ENCODE results near the gene GARIN5A.
"Not testable (repeated sequence)": the region's sequence is repeated elsewhere in the genome, so short reads cannot be mapped to it uniquely, and the experiment has no call there.

Gene GARIN5A

DNA sequence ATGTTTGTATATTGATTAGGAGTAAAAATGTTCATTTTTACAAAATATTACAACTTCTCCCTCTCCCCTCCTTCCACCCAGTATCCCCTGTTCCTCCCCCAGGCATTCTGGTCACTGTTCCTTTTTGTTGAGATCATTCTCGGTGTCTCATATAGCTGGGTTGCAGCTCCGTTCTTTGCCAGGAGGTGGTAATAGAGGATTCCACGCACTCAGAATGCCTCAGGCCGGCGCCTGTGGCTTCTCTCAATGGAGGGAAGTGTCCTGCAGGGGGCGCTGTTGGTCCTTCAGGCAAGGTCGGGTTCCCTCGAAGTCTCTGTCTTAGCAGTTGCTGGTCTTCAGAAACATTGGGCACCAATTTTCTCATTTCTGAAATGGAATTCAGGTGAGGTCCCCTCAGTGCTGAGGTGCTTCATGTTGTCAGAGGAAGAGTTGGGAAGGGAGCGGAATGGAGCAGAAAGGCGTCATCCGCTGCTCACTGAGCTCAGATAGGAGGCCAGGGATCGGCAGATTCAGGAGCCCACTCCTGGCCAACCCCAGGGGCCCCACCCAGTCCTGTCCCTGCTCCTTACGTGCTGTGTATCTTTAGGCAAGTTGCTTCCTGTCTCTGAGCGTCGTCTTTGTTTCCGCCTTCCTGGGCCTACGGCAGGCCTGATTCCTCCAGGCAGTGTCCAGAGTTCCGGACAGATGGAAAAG lies 10.3 kb upstream of the GARIN5A start:
- DNase-seq: no peak

DNA sequence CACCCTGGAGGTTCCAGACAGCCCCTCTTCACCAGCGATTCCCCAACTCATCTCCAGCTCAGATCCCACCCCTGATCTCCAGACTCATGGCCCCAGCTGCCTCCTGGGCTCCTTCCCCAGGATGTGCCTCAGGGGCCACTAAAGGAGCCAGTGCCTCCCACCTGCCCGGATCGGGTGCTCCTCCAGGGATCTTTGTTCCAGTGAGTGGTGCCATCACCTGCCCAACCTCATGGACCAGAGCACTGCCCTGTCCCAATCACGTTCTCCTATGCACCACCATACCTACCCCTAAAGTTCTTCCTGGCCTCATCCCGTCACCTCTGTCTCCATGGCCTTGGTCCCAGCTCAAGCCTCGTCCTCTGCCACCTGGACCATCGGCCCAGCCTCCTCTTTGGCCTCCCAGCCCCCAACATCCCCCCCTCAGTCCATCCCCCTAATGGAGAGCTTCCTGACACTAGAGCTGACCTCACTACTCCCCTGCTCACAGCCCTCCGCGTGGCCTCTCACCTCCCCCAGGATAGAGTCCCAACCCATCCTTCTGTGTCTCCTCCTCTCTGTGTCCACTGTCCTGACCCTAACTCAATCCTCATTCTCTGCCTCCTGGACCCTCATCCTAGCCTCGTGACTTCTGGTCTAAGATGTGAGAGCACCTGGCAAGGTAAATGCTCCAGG lies 8.8 kb upstream of the GARIN5A start:
- no peak for DNase-seq

DNA sequence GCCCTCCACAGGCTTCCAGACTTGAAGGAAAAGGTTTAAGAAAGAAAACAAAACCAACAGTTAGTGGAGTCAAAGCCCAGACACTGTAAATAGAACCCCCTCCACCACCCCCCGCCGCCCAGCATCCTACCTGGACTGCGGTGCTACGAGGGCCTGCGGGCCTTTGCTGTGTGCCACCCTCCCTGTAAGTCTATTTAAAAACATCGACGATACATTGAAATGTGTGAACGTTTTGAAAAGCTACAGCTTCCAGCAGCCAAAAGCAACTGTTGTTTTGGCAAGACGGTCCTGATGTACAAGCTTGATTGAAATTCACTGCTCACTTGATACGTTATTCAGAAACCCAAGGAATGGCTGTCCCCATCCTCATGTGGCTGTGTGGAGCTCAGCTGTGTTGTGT lies 6.3 kb upstream of the GARIN5A start:
- no peak for DNase-seq

DNA sequence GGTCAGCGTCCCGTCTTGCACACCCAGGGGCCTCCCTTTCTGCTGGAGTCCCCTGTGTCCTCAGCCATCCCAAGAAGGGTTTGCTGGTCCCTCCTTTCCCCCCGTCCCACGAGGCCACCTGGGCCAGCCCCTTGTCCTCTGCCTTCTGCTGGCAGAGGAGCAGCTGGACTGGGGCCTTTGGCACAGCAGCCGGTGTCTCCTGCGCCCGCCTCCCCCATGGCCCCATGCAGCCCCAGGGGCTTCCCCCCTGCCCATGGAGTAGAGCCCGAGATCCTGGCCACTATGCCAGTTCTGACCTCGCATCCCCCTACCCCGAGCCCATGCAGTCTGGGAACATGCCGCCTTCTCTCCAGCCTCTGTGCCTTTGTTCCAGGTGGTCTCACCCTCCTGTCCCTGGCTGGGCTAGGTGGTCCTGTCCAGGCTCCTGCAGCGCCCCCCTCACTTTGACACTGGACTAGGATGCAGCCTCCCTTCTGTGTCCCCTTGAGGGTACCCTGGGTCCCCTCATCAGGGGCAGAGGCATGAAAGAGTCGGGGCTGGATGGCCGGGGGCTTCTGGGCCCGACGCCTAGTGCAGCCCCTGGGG lies 5.7 kb upstream of the GARIN5A start:
- DNase-seq: no peak

DNA sequence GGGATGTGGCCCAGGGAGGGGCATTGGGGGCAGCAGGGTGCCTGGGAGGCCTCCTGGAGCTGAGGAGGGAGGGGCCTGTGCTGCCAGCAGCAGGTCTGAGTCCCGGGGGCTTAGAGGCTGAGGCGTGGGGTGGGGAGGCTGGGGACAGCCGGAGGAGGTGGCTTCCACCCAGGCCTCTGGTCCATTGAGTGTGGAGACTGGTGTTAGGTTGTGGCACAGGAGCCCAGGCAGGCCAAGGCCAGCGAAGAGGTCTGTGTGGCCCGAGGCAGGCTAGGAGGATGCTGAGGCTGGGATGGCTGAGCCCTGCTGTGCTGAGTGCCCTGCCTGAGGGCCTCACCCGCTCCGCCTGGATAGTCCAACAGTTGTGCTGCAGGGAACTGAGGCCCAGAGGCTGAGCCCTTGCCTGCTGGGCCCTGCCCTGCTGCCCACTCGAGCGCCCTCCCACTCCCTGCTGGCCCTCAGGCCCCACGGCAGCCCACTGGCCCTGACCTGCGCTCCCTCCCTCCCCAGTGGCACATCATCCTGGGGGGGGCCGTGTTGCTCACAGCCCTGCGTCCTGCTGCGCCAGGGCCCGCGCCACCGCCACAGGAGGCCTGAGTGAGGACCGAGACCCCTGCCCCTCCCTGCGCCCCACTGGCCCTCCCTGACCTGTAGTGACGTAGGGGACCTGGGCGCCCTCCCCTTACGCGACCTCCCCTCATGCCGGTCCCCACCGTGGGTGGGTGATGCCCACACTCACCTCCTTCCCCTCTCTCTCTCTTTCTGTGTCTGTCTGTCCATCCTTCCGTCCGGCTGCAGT lies 4.9 kb upstream of the GARIN5A start:
- DNase-seq: no peak

DNA sequence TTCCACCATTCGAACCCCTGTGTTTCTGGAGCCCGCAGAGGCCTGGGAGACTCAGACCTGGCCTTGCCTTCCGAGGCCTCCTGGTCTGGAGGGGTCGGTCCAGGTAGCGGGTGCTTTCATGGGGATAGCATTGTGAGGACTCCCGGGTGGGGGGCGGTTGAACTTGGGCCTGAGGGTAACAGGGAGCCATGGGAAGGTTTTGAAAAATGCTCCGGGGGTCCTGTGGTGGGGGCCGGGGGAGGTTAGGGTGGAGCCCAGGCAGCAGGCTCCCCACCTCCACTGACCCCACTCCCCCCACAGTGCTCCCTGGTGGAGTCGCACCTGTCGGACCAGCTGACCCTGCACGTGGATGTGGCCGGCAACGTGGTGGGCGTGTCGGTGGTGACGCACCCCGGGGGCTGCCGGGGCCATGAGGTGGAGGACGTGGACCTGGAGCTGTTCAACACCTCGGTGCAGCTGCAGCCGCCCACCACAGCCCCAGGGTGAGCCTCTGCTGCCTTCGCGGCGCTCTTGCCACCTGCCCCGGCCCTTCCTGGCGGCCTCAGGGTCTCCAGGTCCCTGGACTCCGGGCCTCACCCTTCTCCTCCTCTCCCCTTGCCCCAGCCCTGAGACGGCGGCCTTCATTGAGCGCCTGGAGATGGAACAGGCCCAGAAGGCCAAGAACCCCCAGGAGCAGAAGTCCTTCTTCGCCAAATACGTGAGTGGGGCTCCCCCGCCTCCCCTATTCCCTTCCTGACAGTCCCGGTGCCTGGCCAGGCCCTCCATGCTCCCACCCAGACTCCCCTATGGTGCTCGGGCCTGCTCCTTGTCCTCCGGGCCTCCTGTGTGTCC lies 3.8 kb upstream of the GARIN5A start:
- no peak for DNase-seq

DNA sequence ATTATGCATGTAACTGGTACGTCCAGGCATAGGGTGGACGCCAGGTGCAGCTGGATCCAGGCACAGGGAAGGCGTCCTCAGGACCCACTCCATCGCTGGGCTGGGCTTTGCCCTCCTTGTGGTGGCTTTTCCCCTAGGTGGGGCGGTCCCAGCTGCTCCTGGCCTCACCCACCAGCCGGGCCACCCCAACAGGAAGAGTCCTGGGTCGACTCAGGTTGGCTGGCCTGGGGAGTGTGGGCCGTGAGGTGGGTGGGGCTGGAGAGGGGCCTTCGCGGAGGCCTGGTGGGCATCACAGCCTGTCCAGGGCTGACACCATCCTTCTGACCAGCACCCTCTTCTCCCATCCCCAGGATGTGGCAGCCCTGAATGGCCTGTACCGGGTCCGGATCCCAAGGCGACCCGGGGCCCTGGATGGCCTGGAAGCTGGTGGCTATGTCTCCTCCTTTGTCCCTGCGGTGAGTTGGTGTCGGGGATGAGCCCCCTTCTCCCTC lies 3.2 kb upstream of the GARIN5A start:
- DNase-seq: no peak

DNA sequence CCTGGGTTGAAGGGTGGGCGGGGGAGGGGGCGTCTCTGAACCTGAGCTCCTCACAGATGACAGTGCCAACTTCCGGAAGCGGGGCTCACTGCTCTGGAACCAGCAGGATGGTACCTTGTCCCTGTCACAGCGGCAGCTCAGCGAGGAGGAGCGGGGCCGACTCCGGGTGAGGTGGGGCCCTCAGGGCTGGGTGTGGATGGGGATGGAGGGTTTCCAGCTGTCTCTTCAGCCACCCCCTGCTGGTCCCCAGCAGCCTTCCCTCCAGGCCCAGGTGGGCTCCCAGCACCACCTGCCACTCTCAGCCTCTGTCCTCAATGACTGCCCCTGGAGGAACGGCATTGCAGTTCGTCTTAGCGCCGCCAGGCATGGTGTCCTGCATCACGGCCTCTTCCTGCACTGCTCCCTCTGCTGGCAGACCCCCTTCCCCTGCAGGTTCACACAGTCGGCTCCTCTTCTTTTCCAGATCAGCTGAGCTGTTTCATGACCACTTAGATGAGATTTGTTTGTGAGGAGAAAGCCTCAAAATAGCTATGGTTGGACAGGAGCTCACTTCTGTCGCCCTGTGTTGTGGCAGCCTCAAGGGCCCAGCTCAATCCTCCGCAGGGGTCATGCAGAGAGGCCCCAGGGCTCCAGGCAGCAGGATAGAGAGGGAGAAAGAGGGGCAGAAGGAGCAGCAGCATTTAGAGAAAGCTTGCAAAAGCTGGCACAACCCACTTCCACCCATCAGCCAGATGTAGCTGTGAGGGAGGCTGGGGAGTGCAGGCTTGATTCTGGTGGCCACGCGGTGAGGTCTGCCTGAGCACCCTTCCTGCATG lies 2.5 kb upstream of the GARIN5A start:
- DNase-seq: no peak

DNA sequence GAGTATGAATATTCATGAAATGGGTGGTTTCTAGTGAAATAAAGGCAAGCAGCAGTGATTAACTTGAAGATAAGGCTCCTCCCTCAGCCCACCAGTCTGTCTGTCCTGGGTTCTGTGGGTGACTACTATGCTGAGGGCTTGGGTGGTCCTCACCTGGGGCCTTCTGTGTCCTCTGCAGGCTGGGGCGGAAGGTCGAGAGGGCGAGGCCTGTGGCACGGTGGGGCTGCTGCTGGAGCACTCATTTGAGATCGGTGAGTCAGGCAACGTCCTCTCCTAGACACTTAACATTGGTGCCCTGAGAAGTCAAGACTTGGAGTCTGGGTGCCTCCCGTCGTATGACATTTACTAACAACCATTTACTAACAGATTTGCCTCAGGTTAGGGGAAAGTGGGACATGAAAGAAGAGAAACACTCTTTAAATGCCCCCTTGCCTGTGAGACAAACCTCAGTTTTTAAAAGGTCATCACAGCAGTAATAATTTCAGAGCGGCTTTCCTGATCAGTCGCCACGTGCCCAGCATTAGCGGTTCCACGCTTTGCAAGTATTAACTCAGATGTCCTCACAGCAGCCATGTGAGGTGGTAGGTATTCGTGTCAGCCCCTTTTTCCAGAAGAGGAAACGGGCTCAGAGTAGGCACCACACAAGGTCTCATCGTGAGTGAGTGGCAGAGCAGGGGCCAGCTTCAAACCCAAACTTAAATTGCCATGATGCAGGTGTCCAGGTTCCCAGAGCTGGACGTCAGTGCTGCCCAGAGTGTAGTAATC lies 1.3 kb upstream of the GARIN5A start:
- DNase-seq: no peak

DNA sequence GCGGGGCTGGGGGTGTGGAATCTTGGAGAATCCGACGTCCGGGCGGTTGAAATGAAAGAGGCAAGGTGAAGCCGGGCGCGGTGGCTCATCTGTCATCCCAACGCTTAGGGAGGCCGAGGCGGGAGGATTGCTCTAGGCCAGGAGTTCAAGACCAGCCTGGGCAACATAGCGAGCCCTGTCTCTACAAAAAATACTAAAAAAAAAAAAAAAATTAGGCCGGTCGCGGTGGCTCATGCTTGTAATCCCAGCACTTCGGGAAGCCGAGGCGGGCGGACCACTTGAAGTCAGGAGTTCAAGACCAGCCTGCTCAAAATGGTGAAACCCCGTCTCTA lies 225 bp upstream of the GARIN5A start:
- no peak for DNase-seq

DNA sequence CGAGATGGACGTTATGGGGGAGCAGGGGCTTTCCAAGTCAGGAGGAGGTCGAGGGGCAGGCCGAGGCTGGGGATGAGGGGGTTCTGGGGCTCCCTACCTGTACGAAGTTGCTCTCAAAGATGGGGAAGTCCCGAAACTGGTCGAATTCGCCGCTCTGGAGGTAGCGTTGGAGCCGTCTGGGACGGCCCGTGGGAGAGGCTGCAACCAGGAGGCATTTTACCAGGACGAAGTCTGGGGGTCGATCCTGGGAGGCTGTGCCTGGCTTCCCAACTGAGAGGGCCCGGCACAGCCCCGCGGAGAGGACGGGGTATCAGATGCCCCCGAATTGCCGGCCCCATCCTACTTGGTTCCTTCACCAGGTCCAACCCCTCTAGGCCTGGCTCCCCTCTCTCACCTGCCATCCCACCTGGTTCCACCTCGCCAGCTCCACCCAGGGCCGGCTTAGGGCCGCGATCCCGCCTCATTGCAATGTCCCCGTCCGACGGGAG lies 868 bp downstream of the GARIN5A start:
- DNase-seq: no peak

DNA sequence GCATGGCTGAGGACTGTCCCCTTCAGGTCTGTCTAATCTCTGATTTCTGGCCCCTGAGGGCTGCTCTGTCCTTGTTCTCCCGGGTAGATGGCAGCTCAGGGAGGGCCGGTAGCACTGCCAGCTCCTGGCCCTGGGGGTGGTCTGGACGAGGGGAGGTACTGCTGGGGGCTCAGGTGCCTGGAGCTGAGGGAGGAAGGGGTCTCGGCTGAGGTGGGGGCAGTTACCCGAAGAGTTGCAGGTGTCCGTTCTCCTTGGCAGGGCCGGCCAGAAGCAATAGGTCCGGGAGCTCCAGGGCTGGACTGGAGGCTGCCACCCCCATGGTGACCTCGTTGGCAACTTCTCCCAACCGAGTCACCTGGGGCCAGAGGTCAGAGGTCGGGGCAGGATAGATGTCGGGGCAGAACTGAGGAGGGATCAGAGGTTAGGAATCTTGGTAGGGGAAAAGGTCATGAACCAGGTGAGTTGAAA lies 1.5 kb downstream of the GARIN5A start:
- DNase-seq: no peak

DNA sequence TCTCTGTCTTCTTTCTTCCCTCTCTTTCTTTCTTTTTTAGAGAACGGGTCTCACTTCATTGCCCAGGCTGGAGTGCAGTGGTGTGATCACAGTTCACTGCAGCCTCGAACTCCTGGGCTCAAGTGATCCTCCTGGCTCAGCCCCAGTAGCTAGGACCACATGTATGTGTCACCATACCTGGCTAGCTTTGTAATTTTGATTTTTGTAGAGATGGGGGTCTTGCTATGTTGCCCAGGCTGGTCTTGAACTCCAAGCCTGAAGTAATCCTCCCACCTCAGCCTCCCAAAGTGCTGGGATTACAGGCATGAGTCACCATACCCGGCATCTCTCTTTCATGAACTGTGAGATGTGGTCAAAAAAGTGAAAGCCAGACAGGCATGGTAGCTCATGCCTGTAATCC lies 3.3 kb downstream of the GARIN5A start:
- not testable (repeated sequence) for DNase-seq

DNA sequence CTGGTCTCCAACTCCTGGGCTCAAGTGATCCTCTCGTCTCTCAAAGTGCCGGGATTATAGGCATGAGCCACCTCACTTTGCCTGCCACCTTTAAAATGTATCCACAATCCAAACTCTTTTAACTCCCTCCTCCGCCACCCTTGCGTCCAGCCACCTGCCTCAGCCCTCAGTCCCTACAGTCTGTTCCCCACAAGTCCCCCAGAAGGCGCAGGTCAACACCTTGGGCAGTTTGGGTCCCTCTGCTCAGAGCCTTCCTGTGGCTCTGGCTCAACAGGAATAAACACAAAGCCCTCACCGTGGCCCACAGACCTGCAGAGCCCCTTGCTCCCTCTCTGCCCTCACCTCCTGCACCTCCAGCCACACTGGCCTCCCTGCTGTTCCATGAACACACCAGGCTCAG lies 7.8 kb downstream of the GARIN5A start:
- DNase-seq: no peak

DNA sequence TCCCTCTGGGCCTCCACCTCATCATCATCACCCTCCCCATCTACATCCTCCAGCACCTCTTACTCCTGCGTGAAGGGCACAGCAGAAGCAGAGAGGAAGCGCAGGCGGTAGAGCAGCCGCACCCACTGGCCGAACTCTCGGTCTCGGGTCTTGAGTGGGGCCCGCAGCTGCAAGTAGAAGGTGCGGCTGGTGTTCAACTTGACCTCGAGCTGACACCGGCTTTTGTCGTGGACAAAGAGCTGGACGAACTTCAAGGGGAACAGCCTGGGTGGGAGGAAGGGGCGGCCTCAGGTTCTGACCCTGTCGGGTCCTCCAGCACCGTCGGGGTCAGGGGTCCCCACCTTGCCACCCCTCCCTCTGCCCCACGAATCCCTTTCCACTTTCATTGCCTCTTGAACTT lies 9.1 kb downstream of the GARIN5A start:
- DNase-seq: no peak

DNA sequence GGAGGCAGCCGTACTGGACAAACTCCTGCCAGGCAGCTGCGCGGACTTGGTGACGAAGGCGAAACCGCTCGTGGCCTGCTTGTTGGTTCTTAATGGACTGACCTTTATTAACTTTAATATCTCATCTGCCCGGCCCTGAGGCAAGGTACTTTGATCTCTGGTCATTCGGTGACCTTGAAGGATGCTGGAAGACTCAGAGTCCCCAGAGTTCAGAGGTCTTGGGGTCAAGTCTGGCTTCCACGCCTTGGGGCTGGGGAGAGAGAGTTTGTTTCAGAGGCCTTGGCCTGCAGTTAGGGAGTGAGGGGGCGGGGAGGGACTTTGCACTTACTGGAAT lies 10.0 kb downstream of the GARIN5A start:
- no peak for DNase-seq

DNA sequence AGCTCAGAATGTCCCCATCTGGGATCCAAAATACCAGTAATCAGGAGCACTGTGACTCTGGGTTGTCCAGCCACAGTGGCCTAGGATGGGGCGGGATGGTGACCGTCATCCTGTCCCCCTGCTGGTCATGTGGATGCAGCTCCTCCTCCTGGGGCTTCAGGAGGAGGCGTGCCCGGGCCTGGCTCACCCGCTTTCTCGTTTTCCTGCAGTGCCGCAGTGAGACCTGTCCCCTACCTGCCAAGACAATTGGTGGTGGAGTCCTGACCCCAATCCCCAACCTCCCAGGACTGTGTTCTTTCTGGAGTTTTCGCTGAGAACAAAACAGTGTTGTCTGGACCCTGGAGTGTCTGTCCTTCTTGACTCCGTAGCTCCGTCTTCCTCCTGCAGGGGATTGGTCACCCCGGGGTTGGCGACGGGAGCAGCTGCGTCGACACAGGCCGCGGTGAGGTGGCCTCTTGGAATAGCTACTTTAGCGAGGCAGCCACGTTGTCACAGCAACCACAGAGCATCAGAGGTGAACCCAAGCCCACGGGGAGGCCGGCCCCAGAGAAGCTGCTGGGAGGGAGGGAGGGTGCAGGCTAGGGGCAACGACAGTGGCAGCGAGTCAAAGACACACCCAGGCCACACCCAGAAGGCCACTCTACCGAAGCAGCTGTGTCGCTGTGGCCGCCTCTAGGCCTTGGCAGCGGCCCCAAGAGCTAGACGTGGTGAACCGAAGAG lies 10.5 kb downstream of the GARIN5A start:
- no peak for DNase-seq

DNA sequence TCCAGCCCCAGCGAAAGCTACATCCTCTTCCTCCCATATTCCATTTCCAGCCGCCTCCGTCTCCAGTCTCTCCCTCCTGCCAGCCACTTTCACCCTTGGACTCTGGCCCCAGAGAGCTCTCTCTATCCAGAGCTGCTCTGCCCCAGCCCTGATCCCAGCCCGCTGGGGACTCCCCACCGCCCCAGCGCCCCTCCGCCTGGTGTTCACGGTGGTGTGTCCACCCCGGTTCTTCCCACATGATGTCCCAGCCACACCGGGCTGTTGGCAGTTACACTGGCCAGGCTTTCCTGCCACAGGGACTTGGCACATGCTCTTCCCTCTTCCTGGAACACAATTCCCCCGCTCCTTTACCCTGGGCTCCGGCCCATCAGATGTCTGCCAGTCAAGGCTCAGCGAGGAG lies 11.6 kb downstream of the GARIN5A start:
- DNase-seq: no peak

DNA sequence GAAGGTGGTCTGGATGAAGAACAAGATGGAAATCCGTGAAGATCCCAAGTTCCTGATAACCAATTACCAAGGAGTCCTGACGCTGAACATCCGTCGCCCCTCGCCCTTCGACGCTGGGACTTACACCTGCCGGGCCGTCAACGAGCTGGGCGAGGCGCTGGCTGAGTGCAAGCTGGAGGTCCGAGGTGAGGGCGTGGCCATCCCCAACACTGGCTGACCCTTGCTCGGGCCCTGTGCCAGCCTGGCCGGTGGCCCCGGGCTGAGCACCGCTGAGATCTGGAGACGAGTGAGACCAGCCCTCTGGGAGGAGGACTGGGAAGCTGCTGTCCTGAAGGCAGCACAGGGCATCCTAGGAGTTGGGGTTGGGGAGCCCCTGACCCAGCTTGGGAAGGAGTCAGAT lies 12.3 kb downstream of the GARIN5A start:
- no peak for DNase-seq

DNA sequence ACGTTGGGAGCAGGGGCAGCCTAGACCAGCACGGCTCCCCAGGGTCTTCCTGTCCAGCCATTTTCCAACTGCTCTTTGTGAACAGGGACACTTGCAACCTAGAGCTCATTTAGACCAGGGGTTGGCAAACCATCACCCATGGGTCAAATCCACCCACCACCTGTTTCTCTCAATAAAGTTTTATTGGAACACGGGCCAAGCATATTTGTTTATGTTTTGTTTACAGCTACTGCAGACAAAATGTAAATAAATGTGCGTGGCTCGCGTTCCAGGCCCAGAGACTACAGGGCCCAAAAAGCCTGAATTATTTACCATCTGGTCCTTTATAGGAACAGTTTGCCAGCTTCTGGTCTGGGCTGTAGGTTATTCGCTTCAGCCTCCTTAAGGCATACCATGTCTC lies 13.7 kb downstream of the GARIN5A start:
- no peak for DNase-seq

Data from bone marrow (tissue), 2 donors.